ENCODE results near the gene EFNB3.

The EFNB3 gene

DNA sequence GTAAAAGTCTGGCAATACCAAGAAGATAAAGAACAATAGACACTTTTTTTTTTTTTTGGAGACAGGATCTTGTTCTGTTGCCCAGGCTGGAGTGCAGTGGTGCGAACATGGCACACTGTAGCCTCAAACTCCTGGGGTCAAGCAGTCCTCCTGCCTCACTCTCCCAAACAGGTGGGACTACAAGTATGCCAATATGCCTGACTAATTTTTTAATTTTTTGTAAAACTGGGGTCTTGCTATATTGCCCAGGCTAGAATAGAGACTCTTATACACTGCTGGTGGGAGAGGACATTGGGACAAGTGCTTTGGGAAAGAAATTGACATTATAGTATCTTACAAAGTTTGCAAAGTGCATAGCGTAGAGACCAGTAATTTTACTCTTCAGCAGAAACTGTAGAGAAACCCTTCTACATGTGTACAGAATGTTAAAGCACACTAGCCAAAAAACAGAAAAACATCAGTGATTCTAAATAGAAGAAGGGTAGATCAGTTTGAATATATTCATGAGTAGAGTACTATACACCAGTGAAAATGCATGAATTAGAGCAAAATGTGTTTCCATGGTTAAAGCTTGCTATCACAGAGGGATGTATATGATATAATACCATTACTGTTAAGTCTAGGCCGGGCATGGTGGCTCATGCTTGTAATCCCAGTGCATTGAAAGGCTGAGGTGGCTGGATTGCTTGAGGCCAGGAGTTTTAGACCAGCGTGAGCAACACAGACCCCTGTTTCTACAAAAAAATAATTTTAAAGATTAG is 7.0 kb upstream of the EFNB3 start:
- in situ Hi-C loops (cut with MboI; ENCODE audit: low sequenced_read_pairs): loop anchor here (25.0 kb wide), 2 partner anchors 111 to 361 kb away; partner anchors contain the start of genes ACAP1, CD68, MPDU1 and NEURL4

DNA sequence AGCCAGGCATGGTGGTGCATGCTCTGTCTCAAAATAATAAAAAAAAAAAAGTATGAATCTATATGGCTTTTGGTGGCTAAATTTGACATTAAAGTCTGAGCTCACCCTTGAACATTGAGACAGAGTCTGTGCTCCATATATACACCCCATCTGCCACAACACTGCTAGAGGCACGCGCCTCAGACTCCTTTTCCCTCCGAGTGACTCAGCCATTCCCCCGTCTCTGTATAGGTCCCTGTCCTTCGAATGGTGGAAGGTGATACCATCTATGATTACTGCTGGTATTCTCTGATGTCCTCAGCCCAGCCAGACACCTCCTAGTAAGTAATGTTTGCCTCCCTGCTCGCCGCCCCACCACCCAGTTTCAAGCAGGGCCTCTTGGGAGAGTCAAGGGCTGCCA is 4.5 kb upstream of the EFNB3 start:
- in situ Hi-C loops (cut with MboI; ENCODE audit: low sequenced_read_pairs): no loop called here

DNA sequence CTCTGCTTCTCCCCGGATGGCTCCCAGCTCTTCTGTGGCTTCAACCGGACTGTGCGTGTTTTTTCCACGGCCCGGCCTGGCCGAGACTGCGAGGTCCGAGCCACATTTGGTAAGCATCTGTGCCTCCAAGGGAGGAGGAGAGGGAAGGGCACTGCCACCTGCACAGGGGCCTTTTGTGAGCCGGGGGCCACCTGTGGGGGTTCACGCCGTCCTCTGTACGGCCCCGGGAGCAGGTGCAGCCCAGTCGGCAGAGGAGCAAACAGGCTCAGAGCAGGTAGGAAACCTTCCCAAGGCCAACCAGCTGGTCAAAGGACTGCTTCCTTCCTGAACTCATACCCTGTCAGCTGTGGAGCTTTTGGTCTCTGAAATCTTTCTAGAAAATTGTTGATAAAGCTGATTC is 3.3 kb upstream of the EFNB3 start:
- in situ Hi-C loops (cut with MboI; ENCODE audit: low sequenced_read_pairs): no loop called here

DNA sequence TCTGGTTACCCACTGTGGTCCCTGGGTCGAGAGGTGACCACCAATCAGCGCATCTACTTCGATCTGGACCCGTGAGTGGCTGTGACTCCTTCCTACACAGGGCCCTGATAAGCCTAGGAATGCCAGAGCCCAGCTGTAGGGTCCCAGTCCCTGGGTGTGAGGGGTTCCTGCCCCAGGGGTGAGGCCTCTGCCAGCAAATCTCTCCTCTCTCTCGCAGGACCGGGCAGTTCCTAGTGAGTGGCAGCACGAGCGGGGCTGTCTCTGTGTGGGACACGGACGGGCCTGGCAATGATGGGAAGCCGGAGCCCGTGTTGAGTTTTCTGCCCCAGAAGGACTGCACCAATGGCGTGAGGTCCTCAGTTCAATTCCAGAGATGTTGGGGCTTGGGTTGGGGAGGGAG is 2.2 kb upstream of the EFNB3 start:
- in situ Hi-C loops (cut with MboI; ENCODE audit: low sequenced_read_pairs): no loop called here

DNA sequence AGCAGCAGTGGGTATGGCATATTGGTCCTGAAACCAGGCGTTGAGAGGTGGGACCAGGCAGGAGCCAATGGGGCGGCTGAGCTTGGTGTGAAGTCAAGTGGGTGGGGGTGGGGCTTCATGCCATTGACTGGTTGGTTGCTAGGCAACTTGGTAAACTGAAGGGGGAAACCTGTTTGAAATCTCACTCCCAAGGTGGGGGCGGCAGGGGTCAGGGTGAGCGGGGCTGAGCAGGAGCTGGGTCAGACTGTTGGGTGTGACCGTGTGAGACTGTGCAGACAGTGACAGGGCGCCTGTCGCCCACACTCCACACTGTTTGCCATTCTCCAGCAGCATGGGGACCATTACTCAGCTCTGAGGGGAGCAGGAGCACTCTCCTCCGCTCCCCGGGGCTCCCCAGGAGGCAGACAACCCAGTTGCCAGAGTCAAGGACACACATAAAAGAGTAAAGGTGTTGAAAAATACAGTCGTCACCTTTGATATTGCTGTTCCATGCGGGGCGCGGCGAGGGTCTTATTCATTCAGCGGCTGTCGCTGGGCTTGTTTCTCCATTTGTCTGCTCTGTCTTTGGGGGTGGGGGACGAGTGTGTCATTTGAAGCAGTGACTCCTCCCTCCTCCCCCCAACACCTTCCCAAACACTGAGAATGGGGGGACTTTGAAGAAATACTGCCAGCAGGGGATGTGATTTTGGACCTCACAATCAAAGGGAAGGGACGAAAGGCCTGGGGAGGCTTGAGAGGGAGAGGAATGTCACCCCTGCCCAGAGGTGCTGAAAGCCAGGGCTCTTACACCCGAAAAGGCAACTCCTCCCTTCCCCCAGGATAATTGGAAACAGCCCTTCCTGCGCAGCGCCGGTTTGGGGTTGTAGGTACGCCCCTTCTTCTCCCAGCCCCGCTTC is 1.2 kb upstream of the EFNB3 start:
- in situ Hi-C loops (cut with MboI; ENCODE audit: low sequenced_read_pairs): no loop called here

DNA sequence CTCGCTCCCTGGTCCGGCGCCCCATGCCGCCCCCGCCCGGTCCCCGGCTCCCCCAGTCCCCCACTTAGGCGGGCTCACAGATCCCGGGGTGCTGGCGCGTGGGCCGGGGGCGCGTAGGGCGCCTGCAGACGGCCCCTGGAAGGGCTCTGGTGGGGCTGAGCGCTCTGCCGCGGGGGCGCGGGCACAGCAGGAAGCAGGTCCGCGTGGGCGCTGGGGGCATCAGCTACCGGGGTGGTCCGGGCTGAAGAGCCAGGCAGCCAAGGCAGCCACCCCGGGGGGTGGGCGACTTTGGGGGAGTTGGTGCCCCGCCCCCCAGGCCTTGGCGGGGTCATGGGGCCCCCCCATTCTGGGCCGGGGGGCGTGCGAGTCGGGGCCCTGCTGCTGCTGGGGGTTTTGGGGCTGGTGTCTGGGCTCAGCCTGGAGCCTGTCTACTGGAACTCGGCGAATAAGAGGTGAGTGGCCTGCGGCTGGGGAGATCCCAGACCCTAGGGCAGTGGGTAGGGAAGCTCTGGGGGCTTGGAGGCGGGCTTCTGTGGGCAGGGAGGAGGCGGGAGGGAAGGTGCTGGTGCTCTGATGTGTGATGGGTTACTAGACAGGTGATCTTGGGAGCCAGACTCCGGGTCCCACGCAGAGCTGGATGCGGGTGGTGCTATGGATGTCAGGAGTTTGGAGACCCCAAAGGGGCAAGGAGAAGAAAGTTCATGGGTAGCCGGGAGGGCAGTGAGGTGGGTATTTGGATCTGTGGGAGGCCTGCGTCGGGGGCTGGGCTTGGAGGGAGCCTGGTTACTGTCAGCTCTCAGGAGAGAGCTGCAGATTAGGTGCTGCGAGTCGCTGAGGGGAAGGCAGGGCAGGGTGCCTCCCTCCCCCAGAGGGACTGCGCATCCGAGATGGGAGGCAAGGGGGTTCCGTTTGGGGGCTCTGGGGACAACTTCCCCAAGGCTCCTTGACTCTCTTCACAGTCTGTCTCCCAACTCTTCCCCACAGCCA is 560 bp downstream of the EFNB3 start:
- in situ Hi-C loops (cut with MboI; ENCODE audit: low sequenced_read_pairs): no loop called here

DNA sequence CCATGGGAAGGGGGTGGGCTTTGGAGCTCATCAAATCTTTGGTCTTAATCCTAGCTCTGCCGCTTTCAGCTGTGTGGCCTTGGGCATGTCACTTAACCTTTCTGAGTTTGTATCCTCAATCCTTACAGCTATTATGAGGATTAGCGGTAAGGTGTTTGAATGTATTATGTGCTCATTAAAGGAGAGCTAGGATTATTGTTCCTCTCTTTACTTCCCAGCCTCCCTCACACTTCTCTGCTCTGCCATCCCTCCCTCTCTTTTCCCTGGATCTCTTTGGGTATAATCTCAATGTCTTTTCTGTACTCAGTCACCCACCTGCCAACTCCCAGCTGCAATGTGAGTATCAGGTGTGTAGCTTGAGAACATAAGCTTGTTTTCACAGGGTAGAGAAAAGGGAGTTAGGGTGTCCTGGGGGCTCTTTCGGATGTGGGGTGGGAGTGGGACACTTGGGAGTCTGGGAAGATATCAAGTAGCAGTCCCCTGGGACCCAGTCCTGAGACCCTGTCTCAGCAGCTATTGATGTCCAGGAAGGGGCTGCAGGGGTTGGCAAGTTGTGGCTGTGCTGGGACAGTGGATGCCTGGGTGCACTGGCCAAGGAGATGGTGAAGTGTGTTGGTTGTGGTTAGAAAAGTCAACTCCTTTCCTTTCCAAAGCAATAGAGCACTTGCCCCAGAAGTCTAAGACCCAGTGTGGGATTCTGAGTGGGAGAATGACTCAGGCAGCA is 1.8 kb downstream of the EFNB3 start:
- in situ Hi-C loops (cut with MboI; ENCODE audit: low sequenced_read_pairs): no loop called here

DNA sequence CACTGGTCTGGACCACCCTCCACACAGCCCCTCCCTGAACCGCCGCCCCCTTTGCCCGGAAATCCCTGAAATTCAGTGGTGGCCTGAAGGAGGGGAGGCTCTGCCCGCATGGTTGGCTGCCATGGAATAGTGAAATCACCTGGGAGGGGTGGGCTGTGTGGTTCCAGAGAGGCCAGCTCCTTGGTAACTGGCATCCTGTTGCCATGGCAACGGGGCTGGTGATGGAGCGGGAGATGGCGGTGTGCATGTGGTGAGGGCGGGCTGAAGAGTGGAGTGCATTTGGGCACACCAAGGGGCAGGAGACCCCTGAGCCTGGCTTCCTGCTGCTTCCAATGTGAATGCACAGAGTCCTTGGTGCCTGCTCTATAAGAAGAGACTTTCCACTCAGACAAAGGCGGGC is 2.4 kb downstream of the EFNB3 start:
- in situ Hi-C loops (cut with MboI; ENCODE audit: low sequenced_read_pairs): no loop called here

DNA sequence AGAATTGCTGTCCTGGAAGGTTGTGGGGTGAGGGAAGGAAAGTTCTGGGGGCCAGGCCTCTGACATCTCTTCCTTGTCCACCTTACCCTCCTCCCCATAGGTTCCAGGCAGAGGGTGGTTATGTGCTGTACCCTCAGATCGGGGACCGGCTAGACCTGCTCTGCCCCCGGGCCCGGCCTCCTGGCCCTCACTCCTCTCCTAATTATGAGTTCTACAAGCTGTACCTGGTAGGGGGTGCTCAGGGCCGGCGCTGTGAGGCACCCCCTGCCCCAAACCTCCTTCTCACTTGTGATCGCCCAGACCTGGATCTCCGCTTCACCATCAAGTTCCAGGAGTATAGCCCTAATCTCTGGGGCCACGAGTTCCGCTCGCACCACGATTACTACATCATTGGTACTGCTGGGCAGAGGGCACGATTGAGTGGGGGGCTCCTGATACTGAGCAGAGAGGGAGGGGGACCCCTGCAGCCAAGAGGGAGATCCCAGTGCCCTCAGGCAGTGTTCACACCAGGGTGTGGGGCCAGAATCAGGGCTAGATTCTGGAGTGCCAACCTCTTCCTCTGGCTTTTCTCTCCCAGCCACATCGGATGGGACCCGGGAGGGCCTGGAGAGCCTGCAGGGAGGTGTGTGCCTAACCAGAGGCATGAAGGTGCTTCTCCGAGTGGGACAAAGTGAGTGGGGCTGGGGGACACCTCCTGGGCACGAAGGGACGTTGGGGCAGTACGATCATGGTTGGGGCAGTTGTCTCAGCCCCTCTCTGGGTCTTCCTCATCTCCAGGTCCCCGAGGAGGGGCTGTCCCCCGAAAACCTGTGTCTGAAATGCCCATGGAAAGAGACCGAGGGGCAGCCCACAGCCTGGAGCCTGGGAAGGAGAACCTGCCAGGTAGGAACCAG is 3.1 kb downstream of the EFNB3 start:
- in situ Hi-C loops (cut with MboI; ENCODE audit: low sequenced_read_pairs): no loop called here

DNA sequence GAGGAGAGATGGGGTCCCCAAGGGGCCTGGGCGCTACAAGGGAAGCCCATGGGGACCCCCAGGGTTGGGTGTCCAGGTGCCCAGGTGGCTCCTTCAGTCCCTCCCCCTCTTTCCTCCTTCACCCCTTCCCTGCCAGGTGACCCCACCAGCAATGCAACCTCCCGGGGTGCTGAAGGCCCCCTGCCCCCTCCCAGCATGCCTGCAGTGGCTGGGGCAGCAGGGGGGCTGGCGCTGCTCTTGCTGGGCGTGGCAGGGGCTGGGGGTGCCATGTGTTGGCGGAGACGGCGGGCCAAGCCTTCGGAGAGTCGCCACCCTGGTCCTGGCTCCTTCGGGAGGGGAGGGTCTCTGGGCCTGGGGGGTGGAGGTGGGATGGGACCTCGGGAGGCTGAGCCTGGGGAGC is 4.0 kb downstream of the EFNB3 start:
- in situ Hi-C loops (cut with MboI; ENCODE audit: low sequenced_read_pairs): no loop called here

DNA sequence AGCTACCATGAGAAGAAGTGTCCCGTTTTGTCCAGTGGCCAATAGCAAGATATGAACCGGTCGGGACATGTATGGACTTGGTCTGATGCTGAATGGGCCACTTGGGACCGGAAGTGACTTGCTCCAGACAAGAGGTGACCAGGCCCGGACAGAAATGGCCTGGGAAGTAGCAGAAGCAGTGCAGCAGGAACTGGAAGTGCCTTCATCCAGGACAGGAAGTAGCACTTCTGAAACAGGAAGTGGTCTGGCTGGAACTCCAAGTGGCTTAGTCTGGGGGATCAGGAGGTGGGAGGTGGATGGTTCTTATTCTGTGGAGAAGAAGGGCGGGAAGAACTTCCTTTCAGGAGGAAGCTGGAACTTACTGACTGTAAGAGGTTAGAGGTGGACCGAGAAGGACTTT is 5.3 kb downstream of the EFNB3 start:
- in situ Hi-C loops (cut with MboI; ENCODE audit: low sequenced_read_pairs): no loop called here

DNA sequence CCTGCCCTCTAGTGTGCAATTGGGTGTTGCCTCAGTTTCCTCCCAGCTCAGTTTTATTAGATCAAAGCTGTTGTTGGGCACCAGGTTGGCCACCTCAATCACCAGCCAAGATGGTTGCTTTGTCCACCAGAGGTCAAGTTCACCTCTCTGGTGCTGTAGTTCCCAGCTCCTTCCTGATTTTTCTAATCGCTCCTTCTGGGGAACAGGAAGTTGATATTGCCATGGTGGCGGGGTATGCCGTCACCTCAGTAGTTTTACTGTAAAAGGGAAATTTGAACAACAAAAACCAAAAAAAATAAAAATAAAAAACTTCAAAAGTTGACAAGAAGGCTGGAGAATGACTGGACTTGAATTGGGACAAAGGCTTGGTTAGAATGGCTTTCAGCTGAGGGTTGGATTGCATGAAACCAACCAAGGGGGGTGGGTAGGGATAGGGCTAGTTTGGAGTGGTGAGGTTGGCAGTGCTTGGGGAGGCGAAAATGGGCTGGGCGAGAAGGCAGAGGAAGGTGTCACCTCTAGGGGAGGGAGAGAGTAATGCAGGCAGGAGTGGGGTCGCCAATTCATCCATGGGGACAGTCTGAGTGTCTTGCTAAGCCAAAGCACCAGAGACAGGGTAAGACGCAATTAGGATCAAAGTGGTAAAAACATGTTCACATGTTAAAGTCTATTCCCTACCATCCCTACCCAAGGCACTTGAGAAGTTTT is 6.2 kb downstream of the EFNB3 start:
- in situ Hi-C loops (cut with MboI; ENCODE audit: low sequenced_read_pairs): no loop called here

DNA sequence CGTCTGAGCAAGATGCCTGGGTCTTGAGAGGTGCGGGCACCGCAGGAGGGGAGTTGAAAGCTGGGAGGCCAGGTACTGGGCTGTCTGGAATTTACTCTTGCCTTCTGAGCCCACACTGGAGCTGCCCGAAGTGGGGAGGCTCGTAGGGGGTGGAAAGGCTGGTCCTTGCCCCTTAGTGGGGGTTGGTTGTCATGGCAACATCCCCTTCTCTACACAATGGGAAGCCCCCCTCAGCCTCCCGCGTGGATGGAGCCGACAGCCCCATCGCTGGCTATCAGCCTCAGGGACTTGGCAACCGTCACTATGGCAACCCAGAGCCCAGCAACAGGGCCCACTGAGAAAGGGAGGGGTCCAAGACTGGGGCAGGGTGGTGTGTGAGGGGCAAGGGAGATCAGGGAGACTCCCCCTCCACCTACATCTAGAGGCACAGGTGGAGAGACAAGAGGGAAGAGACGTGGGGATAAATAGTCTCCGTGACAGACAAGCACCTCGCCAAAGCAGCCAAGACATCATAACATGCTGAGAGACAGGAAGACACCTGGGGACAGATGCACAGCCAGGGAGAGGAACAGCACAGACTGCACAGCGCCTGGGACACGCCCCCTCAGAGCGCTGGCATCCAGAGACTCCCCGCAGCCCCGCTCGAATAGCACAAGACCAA is 7.2 kb downstream of the EFNB3 start:
- in situ Hi-C loops (cut with MboI; ENCODE audit: low sequenced_read_pairs): no loop called here

DNA sequence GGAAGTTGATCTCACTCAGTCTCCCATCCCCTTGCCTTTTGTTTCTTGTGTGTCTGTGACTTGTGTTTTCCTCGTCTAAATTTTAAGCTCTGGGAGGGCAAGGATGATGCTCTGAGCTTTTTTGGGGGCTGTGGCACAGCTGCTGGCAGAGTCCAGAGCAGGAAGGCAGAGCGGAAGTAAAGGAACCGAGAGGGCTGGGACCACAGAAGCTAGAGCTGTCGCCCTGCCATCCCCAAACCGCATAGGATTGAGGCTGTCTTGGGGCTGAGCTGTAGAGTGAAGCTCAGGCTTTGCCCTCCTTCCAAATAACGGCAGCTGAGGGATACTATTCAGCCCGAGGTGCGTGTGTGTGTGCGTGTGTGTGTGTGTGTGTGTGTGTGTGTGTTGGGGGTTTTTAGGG is 8.8 kb downstream of the EFNB3 start:
- in situ Hi-C loops (cut with MboI; ENCODE audit: low sequenced_read_pairs): no loop called here

DNA sequence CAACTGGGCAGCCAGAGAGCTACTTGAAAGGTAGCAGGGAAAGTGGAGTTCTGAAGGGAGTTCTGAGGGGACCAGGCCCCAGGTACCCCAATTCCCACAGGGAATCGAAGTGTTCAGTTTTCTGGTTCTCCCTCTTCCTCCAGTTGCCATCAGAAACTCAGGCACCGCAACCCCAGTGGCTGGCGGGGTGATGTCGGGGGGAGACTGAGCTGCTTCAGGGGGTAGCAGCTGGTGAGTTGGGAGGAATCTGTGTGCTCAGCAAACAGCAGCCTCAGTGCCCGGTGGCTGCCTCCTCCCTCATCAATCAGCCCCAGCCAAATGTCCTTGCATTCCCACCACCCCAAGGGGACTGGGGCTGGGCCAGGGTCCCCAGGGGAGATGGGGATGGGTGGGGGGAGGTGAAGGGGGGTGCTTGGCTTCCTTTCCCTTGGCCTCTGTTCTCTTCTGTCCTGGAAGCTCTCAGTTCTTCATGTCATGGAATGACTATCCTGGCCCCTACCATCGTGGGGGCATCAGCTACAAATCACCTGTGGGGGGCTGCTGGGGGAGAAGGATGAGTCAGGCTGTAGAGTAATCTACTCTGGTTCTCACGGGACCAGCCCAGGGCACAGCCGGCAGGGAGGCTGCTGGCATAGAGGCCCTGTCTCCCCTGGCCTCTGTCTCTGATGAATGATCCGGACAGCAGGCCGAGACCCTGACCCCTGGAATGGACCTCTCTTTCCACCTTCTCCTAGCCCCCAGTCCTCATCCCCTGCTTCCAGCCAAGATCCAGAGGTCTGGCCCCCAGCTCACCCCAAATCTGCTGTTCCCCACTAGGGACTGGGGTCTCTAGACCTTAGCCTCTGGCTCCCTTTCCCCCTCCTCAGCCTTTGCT is 10.0 kb downstream of the EFNB3 start:
- in situ Hi-C loops (cut with MboI; ENCODE audit: low sequenced_read_pairs): no loop called here

DNA sequence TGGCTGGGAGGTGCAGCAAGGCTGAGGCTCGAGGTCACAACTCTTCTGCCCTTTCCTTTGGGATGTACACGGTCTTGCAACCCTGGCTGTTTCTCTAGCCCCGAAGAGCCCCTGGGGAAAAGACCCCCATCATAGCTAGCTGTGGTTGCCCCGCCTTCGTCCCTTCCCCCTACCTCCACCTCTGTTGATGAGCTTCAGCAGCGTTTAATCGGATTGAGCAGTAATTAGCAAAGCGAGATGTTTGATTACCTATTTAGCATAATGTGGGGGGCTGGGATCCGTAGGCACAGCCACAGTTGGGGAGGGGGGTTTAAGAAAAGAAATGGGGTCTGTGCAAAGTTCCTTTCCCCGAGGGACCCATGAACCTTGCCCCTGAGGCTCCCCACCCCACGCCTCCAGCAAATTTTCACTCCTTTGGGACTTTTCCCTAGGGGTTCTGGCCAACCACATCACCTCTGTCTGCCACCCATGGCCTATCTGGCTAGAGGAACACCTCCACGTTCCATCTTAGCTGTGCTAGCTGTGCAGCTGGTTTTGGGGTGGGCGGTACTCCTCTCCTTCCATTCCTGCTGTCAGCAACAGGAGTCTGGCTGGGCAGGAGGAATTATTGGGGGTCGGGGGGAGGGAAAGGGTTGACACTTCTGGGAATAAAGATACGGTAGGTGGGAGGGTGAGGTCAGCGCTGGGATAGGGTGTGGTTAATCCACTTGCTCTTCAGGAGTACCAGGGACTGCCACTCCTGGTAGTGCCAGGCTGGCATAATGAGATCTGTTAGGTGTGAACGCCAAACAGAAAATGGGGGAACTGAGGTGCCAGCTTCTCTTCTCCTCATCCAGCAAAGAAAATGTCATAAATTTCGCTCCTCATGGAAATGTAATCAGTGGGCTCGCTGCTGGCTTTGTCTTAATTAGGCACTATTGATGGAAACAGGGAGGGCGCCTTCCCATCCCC is 11.2 kb downstream of the EFNB3 start:
- in situ Hi-C loops (cut with MboI; ENCODE audit: low sequenced_read_pairs): no loop called here

Data from HL-60/S4 treated with phorbol 12-myristate 13-acetate at 8.2 ng/mL for 4 days and 3 days (cell line).